ENCODE results near the gene ZNF564.

GRCh38 chr19:12544401-12544876 is 6.8 kb downstream of the ZNF564 start:
- no peak for TF ChIP-seq KAT7 (CRISPR knock-in tag; IDR thresholded peaks at IDR 0.05; ENCODE audit: borderline replicate concordance)
- no peak for TF ChIP-seq KLF13 (CRISPR knock-in tag; IDR thresholded peaks at IDR 0.05)
- no peak for TF ChIP-seq POLR2A (IDR thresholded peaks at IDR 0.05; ENCODE audit: insufficient read depth in 1 of 2, low read depth in 2 of 2, low read length in 2 of 2)
- no peak for TF ChIP-seq USF2 (IDR thresholded peaks at IDR 0.05; ENCODE audit: low read depth, low read length)
- TF ChIP-seq USF2 (CRISPR knock-in tag; IDR thresholded peaks at IDR 0.05; ENCODE audit: borderline replicate concordance), result no peak
